ENCODE results near the gene LYPLAL1.

DNA sequence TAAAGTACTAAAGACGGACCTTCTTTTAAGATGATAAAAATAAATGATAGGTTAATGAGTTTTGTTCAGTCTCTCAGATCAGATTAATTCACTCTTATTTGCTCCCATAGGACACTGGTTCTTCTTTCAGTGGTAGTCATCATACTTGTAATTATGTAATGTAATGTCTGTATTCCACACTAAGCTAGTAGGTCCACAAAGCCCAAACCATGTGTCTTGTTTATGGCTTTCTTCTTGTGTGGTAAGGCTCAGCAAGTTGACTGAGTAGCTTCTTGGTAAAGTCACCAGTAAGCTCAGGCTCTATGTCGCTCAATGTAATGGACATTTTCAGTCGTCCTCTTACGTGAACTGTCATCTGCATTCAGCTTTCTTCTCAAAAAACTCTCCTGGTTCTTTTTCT lies 2.5 kb downstream of the LYPLAL1 start:
- TF ChIP-seq EZH2 (IDR thresholded peaks at IDR 0.05) = no peak
- no peak for TF ChIP-seq POLR2AphosphoS5 (IDR thresholded peaks at IDR 0.05; ENCODE audit: borderline replicate concordance, low read depth, low read length)

Measured in SK-N-MC (cell line).